Stomach (tissue), 9 donors: Measurements from ENCODE around the gene PRKX. TPM values are rescaled to one million over a fixed set of nuclear protein-coding genes. Genes with fewer than 3 reads are reported as not detected.
"Not testable (repeated sequence)": the region's sequence is repeated elsewhere in the genome, so short reads cannot be mapped to it uniquely, and the experiment has no call there.

ENCODE experiments used
- DNase-seq, 2 donors: peaks; one replicate each; pipeline versions ENCODE4 v3.0.0 to v3.0.0-alpha.2; 2013 to 2019
- H3K27ac ChIP-seq, 5 donors: fragments of 200-600 bp in 4 of 5; sonication (generic) in 4 of 5; one replicate each; pipeline ENCODE4 v1.5.1; 2013 to 2019; ENCODE audit warnings: mild to moderate bottlenecking in 1 of 5, moderate library complexity in 1 of 5
- H3K27me3 ChIP-seq, 3 donors: fragments of 200-600 bp; sonication (generic); one replicate each; pipeline ENCODE4 v1.5.1; 2017 to 2019; ENCODE audit warnings: mixed run types in 1 of 3
- H3K36me3 ChIP-seq, 4 donors: fragments of 200-600 bp; sonication (generic); 1 replicate in 3 of 4; 2 replicates in 1 of 4; pipeline ENCODE4 v1.5.1; 2016 to 2019
- H3K4me1 ChIP-seq, 4 donors: fragments of 200-600 bp; sonication (generic); one replicate each; pipeline ENCODE4 v1.5.1; 2016 to 2019
- H3K4me3 ChIP-seq, 4 donors: fragments of 200-600 bp; sonication (generic) in 3 of 4; one replicate each; pipeline ENCODE4 v1.5.1; 2016 to 2019; ENCODE audit warnings: mild to moderate bottlenecking in 1 of 4
- H3K9me3 ChIP-seq, 4 donors: fragments of 200-600 bp; sonication (generic); one replicate each; pipeline ENCODE4 v1.5.1; 2016 to 2019
- CTCF ChIP-seq, 7 experiments: fragments of 450-650 bp in 4 of 7; fragments of 200-600 bp in 3 of 7; sonication (generic) in 3 of 7; IDR thresholded peaks; one replicate each; pipeline ENCODE4 v1.5.1; 2016 to 2019; ENCODE audit warnings: antibody characterized with exemption in 7 of 7, control low read depth in 2 of 7, mild to moderate bottlenecking in 1 of 7
- EP300 ChIP-seq: sonication (generic); formaldehyde crosslinking; IDR thresholded peaks from one replicate; pipeline ENCODE4 v1.6.1; 2017; ENCODE audit warnings: antibody characterized with exemption
- POLR2A ChIP-seq, 4 donors: fragments of 450-650 bp; IDR thresholded peaks; one replicate each; pipeline ENCODE4 v1.6.1; 2016; ENCODE audit warnings: antibody characterized with exemption in 4 of 4, control low read depth in 2 of 4, mild to moderate bottlenecking in 1 of 4, moderate library complexity in 1 of 4
- POLR2AphosphoS5 ChIP-seq, 3 donors: sonication (generic); formaldehyde crosslinking; IDR thresholded peaks; one replicate each; pipeline ENCODE4 v1.6.1; 2016; ENCODE audit warnings: antibody characterized with exemption in 3 of 3
- WGBS, 5 donors: extraction: QIAGEN DNeasy Blood & Tissue Kit in 3 of 5; methylation state at CpG; one replicate each; pipeline versions ENCODE4 v1.1.5 to v1.1.7; 2013 to 2018; 5-methylcytosine and 5-hydroxymethylcytosine counted together
- intact Hi-C: fragments of 100-400 bp; cut with DNase I; formaldehyde crosslinking; loops from one replicate; pipeline ENCODE4 v1.15.1; 2023; ENCODE audit warnings: low total_unique reads
- polyA plus RNA-seq, 3 donors: library from polyadenylated mRNA; stranded (reverse); fragments of 200-250 nt; gene quantifications; one replicate each; pipeline ENCODE4 v1.2.3, GENCODE V29; 2013
- total RNA-seq, 5 donors: library from RNA; depleted of rRNA; stranded (reverse); fragments of >200 nt; gene quantifications; one replicate each; pipeline versions ENCODE4 v1.1.0 to v1.2.3, GENCODE V29; 2014 to 2016
- donor health status: healthy with polysubstance abuse.
- donor health status: Bipolar disorder and iron deficiency.
- donor health status: healthy.

PRKX gene
- total and polyA plus RNA-seq, 8 donors = 2.4 to 56.5 (median 8.7) TPM

GRCh38 chrX:3674881-3675280 lies 38.6 kb downstream of the PRKX start:
- no peak for TF ChIP-seq POLR2AphosphoS5 (IDR thresholded peaks at IDR 0.05)
- TF ChIP-seq CTCF (IDR thresholded peaks at IDR 0.05) = no peak
- no peak for TF ChIP-seq EP300
- no peak for TF ChIP-seq POLR2A (IDR thresholded peaks at IDR 0.05)
- no peaks in the 10 kb centered on the region for H3K27me3 ChIP-seq
- H3K36me3 ChIP-seq = peaks cover 0 to 34% (median 25%) of the 10 kb centered on the region in 4 donors
- H3K9me3 ChIP-seq = peaks cover 0 to 9% (median 0%) of the 10 kb centered on the region in 4 donors
- intact Hi-C loops = no loop called here
- 95 to 99% (median 98%) methylated on average over 8 of the region's 8 CpGs for WGBS, 5 donors
- no peak overlapping the region for H3K4me3 ChIP-seq
- H3K27ac ChIP-seq = no peak overlapping the region
- no peaks in the 10 kb centered on the region for H3K4me1 ChIP-seq
- DNase-seq = no peak

- Histone ChIP-seq H3K36me3 (peaks cover 0 to 41% (median 28%) of the 10 kb centered on the region in 4 donors), H3K4me1 (no peaks in the 10 kb centered on the region), H3K9me3 (peaks cover 0 to 9% (median 0%) of the 10 kb centered on the region in 4 donors), H3K27ac (no peak overlapping the region), H3K27me3 (no peaks in the 10 kb centered on the region), H3K4me3 (no peak overlapping the region)
- no peak for DNase-seq
- TF ChIP-seq POLR2A (IDR thresholded peaks at IDR 0.05) (no peak), EP300 (no peak), POLR2AphosphoS5 (IDR thresholded peaks at IDR 0.05) (no peak), CTCF (IDR thresholded peaks at IDR 0.05) (no peak)
- intact Hi-C loops = no loop called here
- 82 to 89% (median 83%) methylated on average over 13 of the region's 13 CpGs for WGBS, 5 donors
These were observed 43.5 kb downstream of the PRKX start for GRCh38 chrX:3669841-3670475.

- intact Hi-C loops = no loop called here
- 85 to 98% (median 88%) methylated on average over 8 to 9 of the region's 9 CpGs for WGBS, 5 donors
- H3K27ac ChIP-seq = no peak overlapping the region
- DNase-seq = no peak
- TF ChIP-seq EP300 (no peak), POLR2A (IDR thresholded peaks at IDR 0.05) (no peak), CTCF (IDR thresholded peaks at IDR 0.05) (no peak), POLR2AphosphoS5 (IDR thresholded peaks at IDR 0.05) (no peak)
- H3K9me3 ChIP-seq = no peaks in the 10 kb centered on the region
- peaks cover 0 to 19% (median 8%) of the 10 kb centered on the region in 4 donors for H3K36me3 ChIP-seq
- H3K4me3 ChIP-seq = no peak overlapping the region
- H3K4me1 ChIP-seq = no peaks in the 10 kb centered on the region
- H3K27me3 ChIP-seq = no peaks in the 10 kb centered on the region
These were observed 46.5 kb downstream of the PRKX start for GRCh38 chrX:3666975-3667374.

GRCh38 chrX:3664921-3665320 lies 48.5 kb downstream of the PRKX start:
- Histone ChIP-seq H3K27ac (no peak overlapping the region), H3K9me3 (no peaks in the 10 kb centered on the region), H3K4me3 (no peak overlapping the region), H3K27me3 (no peaks in the 10 kb centered on the region), H3K36me3 (peaks cover 0 to 8% (median 3%) of the 10 kb centered on the region in 4 donors), H3K4me1 (no peaks in the 10 kb centered on the region)
- intact Hi-C loops = no loop called here
- WGBS, 5 donors = 91 to 95% (median 92%) methylated on average over 12 of the region's 12 CpGs
- TF ChIP-seq CTCF (IDR thresholded peaks at IDR 0.05) = no peak
- TF ChIP-seq POLR2AphosphoS5 (IDR thresholded peaks at IDR 0.05) = no peak
- no peak for TF ChIP-seq EP300
- no peak for TF ChIP-seq POLR2A (IDR thresholded peaks at IDR 0.05)
- DNase-seq = no peak

- H3K4me1 ChIP-seq, H3K36me3 ChIP-seq, H3K4me3 ChIP-seq, H3K27me3 ChIP-seq, intact Hi-C loops, H3K27ac ChIP-seq, H3K9me3 ChIP-seq: not testable (repeated sequence)
- WGBS, 5 donors = 79 to 85% (median 82%) methylated on average over 8 to 9 of the region's 9 CpGs
- DNase-seq = peak in 1 of 2 donors; percentile 6
These were observed 49.7 kb downstream of the PRKX start for GRCh38 chrX:3663576-3664250.
